Measurements from ENCODE around the gene CADPS2.

- no peak for TF ChIP-seq POLR2A (IDR thresholded peaks at IDR 0.05; ENCODE audit: low read depth, low read length)
- no peak for TF ChIP-seq POLR2AphosphoS5 (IDR thresholded peaks at IDR 0.05; ENCODE audit: low read depth, low read length)
- no peak for TF ChIP-seq PAX5 (IDR thresholded peaks at IDR 0.05; ENCODE audit: insufficient read depth, low read length, severe bottlenecking)
- TF ChIP-seq POU2F2 (IDR thresholded peaks at IDR 0.05; ENCODE audit: low read depth, low read length), result no peak
Measured at GRCh38 chr7:122710916-122711315, 175.3 kb downstream of the CADPS2 start.
